NCI-H2107 (cell line): ENCODE results near the gene CMBL.
"Not testable (repeated sequence)": the region's sequence is repeated elsewhere in the genome, so short reads cannot be mapped to it uniquely, and the experiment has no call there.

ENCODE experiments used
- DNase-seq: peaks from one replicate; lab custom pipeline; 2025; lab: John Stamatoyannopoulos, UW

CMBL gene

DNA sequence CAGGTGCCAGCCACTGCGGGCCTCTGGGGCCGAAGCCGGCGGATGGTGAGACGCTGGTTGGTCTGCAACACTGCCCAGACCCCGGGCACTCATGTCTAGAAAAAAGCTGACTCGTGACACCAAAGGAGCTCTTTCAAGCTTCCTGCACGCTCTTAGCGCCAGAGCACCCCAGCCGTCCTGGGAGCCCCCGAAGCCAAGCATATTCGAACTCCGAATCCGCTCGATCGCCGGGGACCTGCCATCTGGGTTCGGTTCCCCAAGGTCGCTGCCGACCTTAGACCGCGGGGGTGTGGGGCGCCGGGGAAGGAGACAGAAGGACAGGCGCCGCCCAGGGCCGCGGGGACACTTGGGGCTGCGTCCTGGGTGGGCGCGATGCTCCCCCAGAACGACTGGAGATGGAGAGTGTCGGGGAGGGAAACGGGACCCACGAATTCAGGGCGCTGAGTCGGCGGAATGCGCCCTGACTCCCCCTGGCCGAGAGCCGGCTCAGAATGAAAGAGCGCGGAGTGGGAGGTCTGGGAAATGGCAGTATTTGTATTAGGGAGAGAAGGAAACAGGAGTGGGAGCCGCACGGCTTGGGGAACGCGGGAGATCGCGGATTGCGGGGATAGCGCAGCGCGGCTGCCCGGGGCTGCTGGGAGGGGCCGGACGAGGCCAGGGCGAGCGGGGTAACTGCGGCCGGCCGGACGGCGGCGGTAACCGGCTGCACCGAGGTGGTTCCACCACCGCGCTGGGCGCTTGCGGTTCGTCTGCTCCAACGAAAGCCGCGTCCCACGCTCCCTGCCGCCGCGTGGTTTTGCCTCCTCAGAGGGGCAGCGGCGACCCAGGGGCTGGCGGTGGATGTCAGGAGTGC lies 25.7 kb upstream of the CMBL start:
- DNase-seq: no peak

DNA sequence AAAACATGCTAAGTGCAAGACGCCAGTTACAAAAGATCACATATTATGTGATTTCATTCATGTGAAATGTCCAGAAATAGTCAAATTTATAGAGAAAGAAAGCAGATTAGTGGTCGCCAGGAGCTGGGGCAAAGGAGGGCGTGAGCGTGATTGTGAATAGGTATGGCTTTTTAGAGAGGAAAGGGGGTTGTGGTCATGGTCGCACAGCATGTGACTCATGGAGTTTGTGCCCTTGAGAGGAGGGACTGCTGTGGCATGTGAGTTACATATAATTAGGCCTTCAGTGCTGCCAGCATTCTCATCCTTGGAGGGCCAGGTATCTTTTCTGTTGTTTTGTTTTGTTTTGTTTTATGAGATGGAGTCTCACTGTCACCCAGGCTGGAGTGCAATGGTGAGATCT lies 24.6 kb upstream of the CMBL start:
- no peak for DNase-seq

DNA sequence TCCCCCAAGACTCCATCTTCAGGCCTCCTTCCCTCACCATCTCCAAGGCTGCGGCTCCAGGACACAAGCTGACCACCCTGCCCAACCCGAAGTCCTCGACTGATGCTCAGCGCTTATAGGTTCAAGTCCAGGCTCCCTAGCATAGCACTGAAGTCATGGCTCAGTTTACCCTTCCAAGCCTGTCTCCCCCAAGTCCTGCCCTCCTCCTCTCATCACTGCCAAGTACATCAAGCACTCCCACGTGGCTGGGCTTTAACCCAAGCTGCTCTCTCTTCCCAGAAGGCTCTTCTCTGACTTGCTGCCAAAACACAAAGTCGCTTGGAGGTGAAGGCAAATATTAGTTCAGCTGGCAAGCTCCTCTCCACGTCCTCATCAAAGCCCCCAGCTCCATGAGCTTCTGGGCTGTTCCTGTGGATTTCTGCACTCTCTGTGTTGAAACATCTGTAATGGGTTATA lies 23.7 kb upstream of the CMBL start:
- DNase-seq: no peak

DNA sequence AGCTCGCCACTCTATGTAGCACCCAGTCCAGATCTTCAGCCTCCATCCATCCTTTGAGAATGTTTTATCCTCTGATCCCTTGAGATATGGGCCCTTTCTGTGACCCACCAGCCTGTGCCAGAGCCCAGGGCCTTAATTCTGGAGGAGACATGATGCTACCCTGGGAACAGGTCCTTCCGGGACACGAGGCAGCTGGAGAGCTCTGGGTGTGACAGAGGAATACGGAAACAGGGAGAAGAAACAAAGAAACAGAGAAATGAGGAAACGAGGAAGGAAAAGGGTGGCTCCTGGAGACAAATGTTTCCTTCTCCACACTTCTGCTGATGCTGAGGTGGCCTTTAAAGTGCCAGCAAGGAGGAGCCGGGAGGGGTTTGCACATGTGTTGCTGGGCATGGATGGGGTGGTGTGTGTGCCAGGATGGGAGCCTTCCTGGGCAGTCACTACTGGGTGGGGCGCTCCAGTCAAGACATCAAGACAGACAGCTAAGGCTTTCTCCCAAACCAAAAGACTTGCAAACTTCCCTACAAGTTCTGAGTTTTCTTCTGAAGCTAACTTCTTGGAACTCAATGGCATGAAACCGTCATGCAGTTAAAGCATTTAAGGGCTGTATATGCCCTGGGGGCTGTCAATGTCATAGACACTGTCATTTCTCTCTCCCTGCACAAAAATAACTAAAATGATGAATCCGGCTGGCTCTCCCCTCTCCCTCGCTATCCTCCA lies 23.0 kb upstream of the CMBL start:
- no peak for DNase-seq

DNA sequence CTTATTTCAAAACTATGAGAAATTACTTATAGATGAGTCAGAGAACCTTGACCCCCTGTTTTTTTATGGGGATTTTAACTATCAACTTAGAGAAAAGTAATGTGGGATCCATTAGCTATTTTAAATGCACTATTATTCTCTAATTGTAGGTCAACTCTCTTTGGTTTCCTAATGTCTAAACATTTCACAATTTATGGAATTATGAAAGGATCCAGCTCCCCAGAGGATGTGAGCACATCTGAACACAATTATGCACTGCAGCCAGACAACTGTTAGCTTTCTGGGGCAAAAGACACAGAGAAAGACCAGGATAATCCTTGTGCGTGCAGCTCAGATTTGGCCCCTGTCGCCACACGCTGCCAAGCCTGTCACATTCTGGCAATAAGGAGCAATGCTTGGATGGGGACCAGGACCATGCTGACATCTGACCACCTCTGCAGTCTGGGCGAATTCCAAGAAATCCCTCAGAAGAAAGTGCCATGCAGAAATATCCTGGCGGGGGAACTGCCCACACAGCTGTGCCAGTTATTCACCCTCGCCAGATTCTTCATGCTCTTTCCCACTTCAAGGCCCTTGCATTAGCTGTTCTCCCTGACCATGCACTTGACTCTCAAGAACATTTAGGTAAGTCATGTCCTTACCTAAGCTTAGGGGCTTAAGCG lies 22.2 kb upstream of the CMBL start:
- DNase-seq: no peak

DNA sequence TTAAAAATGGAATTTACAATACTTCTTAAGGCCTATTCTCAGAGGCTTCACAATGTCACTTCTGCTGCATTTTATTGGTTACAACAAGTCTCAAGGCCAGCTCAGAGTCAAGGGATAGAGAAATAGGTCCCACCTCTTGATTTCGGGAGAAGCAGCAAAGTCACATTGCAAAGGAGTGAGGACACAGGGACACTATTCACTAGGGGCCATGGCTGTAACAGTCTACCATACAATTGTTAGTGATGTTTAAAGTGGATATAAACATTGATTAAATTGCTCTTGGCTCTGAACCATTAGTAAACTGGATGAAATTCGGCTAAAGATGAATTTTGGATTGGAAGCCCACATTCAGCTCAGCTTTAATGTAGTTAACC lies 21.7 kb upstream of the CMBL start:
- DNase-seq: no peak

DNA sequence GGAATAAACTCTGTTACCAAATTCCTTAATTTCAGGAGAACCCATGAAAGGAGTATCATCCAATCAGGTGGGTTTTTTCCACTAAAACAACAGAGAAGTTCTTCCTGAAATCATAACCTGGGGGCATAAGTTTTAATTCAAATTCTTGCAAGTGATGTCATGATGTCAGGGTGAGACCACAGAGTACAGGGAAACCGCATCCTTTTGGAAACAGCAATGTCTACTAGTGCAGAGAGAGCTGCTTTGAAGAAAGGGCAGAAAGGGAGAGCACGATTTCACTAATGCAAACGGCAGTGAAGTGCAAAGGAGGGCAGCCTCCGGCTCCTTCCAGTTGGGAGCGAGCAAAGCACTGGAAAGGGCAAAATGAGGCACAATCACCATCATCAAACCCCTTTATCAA lies 20.6 kb upstream of the CMBL start:
- DNase-seq: no peak

DNA sequence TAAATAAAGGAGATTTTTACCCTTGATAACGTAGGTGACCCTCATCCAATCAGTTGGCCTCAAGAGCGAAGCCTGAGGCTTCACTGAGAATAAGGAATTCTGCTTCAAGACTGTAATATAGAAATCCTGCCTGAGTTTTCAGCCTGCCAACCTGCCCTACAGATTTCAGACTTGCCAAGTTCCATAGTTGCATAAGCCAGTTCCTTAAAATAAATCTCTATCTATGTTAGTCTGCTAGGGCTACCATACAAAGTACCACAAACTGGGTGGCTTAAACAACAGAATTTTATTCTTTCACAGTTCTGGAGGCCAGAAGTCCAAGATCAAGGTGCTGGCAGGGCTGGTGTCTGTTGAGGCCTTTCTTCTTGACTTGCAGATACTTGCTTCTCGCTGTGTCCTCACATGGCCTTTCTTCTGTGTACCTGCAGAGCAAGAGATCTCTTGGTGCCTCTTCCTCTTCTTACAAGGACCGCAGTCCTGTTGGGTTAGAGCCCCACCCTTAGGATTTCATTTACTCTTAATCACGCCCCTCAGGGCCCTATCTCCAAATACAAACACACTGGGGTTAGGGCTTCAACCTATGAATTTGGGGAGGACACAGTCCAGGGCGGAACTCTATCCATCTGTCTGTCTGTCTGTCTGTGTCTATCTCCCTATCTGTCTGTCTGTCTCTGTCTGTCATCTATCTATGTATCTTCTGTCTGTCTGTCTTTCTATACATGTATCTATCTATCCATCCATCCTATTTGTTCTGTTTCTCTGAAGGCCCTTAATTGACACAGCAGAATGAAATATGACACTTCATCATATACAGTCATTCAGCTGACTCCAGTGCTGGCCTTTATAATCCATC lies 17.0 kb upstream of the CMBL start:
- no peak for DNase-seq

DNA sequence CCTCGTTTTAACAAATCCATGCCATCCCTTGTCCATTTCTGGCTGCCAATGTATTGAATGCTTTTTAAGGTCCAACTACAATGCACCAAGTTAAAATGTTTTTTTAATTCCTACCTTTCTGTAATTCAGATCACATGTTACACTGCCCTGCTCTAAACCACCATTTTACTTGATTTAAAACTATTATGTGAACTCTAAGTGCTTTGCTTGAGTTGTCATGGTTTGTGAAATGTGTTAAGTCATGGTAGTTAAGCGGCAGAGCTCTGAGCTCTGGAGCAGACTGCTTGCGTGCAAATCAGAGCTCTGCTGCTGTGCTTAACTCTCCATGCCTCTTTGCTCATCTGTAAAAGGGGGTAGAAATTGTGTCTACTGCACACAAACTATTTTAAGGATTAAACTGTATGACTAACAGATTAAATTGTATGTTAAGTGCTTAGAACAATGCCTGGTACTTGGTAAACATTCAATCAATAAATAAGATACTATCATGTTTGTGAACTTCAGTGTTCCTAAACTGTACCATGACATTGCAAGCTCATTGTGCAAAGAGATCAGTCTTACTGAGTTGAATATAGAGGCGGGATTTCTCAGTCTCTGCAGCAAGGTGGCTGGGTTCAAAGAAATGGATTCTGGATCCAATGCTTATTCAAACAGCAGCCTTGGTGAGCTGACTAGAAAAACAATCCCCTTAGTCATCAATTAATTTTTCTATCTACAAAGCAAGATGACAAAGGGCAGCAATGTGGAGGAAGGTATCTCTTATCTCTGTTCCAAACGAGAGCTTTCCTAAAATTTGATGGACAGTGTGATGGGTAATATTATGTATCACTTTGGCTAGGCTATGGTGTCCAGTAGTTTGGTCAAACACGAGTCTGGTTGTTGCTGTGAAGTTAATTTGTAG lies 16.1 kb upstream of the CMBL start:
- DNase-seq: no peak

DNA sequence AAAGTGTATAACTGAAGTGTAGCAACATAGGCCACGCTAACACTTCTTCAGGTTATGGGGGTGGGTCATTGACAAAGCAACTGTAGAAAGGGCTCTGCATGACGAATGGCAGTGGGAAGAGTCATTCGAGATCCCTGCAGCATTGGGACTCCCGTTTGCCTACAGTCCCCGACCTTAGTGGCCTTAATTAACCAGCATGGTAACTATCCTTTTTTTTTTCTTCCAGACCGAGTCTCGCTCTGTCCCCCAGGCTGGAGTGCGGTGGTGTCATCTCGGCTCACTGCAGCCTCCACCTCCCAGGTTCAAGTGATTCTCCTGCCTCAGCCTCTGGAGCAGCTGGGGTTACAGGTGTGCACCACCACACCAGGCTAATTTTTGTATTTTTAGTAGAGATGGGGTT lies 14.2 kb upstream of the CMBL start:
- DNase-seq: no peak

DNA sequence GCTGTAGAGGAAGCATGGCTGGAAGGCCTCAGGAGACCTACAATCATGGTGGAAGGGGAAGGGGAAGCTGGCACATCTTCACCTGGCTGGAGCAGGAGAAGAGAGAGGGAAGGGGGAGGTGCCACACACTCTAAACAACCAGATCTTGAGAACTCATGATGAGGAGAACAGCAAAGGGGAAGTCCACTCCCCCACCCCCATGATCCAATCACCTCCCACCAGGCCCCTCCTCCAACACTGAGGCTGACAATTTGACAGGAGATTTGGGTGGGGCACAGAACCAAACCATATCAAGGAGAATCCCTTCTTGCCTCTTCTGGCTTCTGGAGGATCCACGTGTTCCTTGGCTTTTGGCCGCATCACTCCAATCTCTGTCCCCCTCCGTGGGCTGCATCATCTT lies 13.1 kb upstream of the CMBL start:
- no peak for DNase-seq

DNA sequence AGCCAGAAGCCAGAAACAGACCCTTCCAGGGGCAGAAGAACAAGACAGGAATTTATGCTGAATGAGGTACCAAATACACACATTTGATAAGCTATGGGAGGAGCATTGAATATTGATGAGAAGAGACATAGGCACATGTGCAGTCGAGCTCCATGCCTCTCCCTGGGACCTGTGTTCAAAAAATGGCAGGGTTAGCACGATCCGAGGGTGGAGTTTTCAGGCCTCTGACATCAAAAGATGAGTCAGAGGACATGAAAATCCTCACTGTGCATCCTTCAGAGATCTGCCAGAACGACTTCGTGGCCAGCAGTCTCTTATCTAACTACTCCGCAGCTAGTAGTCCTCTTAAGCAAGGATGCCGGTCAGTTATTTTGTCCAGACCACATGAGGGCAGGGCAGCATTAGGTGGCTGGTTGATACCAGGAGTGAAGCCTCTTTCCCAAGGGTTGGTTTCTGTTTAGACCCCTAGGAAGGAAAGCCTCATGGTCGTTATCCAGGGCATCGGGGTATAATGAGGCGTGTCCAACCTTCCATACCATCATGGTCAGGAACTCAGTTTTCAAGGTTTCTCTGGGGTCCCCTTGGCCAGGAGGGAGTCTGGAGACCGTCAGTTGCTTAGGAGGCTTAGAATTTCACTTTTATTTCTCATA lies 11.6 kb upstream of the CMBL start:
- no peak for DNase-seq

DNA sequence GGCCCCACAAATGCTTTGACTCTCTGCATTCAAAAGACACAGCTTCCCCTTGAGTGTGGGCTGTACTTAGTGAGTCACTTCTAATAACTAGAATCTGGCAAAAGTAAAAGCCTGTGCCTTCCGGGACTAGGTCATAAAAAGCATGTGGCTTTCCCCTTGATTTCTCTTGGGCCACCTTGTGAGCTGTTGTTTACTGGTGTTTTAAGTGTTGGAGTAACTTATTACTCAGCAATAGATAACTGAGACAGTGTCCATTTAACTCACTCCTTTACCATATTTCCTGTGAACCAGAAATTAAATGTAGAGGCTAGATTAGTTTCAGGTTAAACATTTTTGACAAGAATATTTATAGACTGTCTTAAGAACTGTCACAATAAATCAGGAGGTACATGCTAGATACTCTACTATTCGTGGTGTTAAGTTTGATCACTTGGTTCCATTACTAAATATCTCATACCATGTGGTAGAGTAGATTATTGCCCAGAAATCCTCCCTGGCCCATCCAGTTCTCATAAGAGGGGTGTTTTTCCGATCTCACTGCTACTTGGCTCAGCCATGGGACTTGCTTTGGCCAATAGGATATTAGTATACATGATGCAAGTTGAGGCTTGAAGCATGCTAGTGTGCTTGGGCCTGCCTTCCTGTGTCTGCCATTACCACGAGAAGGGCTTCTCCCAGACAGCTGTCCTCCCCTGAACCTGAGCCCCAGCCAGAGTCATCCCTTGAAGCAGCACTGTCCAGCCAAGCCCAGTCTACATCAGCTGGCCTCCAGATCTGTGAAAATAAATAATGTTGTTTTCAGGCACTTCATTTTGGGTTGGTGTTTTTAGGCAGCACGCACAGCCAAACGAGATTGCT lies 10.4 kb upstream of the CMBL start:
- no peak for DNase-seq

DNA sequence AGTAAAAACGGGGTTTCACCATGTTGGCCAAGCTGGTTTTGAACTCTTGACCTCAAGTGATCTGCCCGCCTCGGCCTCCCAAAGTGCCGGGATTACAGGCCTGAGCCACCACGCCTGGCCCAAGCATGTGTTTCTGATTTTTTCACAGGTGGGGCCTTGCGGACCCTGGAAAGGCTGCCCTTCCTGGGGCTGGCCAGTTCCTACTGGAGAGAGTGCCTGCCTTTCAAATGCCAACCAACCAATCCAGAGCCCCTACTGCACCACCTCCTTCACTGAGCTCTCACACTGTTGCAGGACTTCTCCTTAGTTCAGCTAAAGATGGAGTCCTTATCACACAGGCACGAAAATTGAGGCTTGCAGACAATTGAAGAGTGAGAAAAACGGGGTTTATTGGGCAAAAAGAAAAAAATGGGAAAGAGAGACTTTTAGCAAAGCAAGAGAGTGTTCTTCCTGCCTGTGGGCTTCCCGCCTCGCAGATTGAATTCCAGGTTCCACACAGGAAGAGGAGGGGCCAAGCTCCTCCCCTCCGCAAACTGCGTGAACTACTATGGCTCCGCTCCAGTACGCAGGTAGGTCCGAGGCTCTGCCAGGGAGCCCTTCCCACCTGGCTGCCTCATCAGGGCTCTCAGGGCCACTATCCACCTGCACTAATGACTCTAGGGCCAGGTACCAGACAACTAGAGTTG lies 8.3 kb upstream of the CMBL start:
- DNase-seq: no peak

DNA sequence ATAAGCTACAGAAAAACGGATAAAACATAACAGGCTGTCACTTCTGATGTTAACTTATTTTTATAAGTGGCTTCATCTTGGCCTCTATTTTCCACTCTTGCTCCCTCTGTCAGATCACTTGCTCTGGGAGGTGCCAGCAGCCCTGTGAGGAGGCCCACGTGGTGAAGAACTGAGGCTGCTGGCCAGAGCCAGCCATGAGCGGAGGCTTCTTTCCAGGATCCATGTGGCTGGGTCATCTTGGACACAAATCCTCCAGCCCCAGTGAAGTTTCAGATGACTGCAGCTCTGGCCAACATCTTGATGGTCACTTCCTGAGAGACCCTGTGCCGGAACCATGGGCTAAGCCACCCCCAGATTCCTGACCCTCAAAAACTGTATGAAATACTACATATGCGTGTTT lies 7.5 kb upstream of the CMBL start:
- no peak for DNase-seq

DNA sequence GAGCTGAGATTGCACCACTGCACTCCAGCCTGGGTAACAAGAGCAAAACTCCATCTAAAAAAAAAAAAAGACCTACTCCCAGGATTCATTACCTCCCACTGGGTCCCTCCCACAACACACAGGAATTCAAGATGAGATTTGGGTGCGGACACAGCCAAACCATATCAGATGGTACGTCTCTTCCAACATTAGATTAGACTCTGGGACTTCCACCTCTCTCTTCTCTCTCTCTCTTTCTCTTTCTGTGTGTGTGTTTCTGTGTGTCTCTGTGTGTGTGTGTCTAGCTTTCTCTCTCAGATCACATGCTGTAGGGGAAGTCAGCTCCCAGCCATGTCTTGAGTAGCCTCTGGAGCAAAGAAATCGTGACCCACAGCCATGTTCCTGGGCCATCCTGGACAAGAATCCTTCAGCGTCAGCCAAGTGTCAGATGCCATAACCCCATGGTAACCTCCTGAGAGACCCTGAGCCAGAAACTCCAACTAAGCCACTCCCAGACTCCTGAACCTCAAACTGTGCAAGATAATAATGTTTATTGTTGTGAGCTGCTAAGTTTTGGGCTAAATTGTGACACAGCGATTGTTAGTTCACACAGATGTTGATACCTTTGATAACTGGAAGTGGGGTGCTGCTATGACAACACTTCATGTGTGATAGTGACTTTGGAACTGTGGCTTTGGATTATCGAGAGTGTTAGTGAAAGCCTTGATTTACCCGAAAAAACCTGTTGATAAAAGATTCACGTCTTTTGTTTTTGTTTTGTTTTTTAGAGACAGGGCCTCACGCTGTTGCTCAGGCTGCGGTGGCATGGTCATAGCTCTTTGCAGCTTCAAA lies 4.1 kb upstream of the CMBL start:
- no peak for DNase-seq

DNA sequence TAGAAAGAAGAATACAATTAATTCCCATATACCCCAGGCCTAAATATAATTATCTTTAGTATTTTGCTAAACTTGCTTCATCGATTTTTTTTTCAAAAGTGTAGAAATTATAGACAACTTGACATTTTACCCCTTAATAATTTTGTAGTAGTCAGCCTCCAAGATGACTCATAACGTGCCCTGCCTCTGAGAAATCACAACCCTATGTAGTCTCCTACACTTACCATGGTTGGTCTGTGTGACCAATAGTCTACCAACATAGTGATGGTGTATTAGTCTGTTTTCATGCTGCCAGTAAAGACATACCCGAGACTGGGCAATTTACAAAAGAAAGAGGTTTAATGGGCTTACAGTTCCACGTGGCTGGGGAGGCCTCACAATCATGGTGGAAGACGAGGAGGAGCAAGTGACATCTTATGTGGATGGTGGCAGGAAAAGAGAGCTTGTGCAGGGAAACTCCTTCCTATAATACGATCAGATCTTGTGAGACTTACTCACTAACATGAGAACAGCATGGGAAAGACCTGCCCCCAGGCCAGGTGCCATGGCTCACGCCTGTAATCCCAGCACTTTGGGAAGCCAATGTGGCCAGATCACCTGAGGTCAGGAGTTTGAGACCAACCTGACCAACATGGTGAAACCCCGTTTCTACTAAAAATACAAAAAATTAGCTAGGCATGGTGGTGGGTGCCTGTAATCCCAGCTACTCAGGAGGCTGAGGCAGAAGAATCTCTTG lies 3.3 kb upstream of the CMBL start:
- not testable (repeated sequence) for DNase-seq
